K562 (cell line): Measurements from ENCODE around the gene CEP192. TPM values are rescaled to one million over a fixed set of nuclear protein-coding genes. Genes with fewer than 3 reads are reported as not detected.

Experiments used
- ATAC-seq: fragments of 200-7000 bp; cut with Tn5 transposase; 3 replicates; pipeline ENCODE4 v1.9.1; 2020; ENCODE audit warnings: moderate library complexity
- BruUV-seq: library from RNA; stranded (reverse); fragments of 400-500 nt; replicated peaks from 2 replicates; lab custom pipeline; 2021; lab: Mats Ljungman, UMichigan
- CTCF ChIA-PET: fragments of 300-600 bp; formaldehyde crosslinking; extraction: SDS; loops from one replicate; lab custom pipeline; 2021; ENCODE audit warnings: low intra/inter-chr PET ratio; lab: Yijun Ruan, JAX
- POLR2A ChIA-PET: fragments of 300-600, 350-650 bp; sonication (Branson Sonifier 250); formaldehyde crosslinking; extraction: SDS; loops from one replicate; lab custom pipeline; 2021; ENCODE audit warnings: antibody characterized with exemption, inconsistent platforms; lab: Yijun Ruan, JAX
- DNase-seq, 4 experiments: peaks; one replicate each; pipeline versions ENCODE4 v3.0.0 to v3.0.0-alpha.2; 2011 to 2018; ENCODE audit warnings: low spot score in 3 of 4, mixed read lengths in 3 of 4; ENCODE audit errors: extremely low read depth in 1 of 4
- FAIRE-seq: peaks from 2 replicates; lab custom pipeline; 2011; peaks lifted over from hg19 to GRCh38; lab: Jason Lieb, UNC
- H2AFZ ChIP-seq: 2 replicates; pipeline ENCODE4 v1.6.0; 2011; ENCODE audit warnings: low read depth, low read length, control low read depth, inconsistent platforms
- H3K27ac ChIP-seq: fragments of 200-600 bp; 3 replicates; pipeline ENCODE4 v1.8.0; 2011; ENCODE audit warnings: low read depth, mild to moderate bottlenecking, control low read depth, inconsistent platforms, low read length, moderate library complexity, mixed read lengths; ENCODE audit errors: extremely low read depth
- H3K27me3 ChIP-seq, 2 experiments: fragments of 300-600 bp in 1 of 2; 2 replicates in 1 of 2; 3 replicates in 1 of 2; pipeline versions ENCODE4 v1.6.0 to v1.8.0; 2011; ENCODE audit warnings: inconsistent platforms in 2 of 2, low read length in 2 of 2, mild to moderate bottlenecking in 1 of 2, mixed read lengths in 1 of 2, moderate library complexity in 1 of 2; ENCODE audit not compliant: control insufficient read depth in 2 of 2, insufficient read depth in 2 of 2
- H3K36me3 ChIP-seq: fragments of 300-600 bp; 3 replicates; pipeline ENCODE4 v1.8.0; 2011; ENCODE audit warnings: mild to moderate bottlenecking, low read length, inconsistent platforms; ENCODE audit not compliant: control insufficient read depth, insufficient read depth
- H3K4me1 ChIP-seq, 2 experiments: fragments of 200-600 bp in 1 of 2; replicated peaks in 1 of 2; 2 replicates in 1 of 2; 3 replicates in 1 of 2; pipeline versions ENCODE4 v1.5.1 to v1.8.0; 2011; ENCODE audit warnings: inconsistent platforms in 2 of 2, low read length in 2 of 2, mild to moderate bottlenecking in 1 of 2, mixed read lengths in 1 of 2, moderate library complexity in 1 of 2; ENCODE audit not compliant: control insufficient read depth in 2 of 2, insufficient read depth in 2 of 2
- H3K4me2 ChIP-seq: 2 replicates; pipeline ENCODE4 v1.6.1; 2011; ENCODE audit warnings: low read length, control low read depth, inconsistent platforms, mixed read lengths; ENCODE audit not compliant: insufficient read depth
- H3K4me3 ChIP-seq: fragments of 200-600 bp; sonication (generic), shearing (Covaris generic); 2 replicates; pipeline ENCODE4 v1.5.1; 2016; ENCODE audit warnings: control low read depth, inconsistent platforms
- H3K79me2 ChIP-seq: fragments of 200-600 bp; 3 replicates; pipeline ENCODE4 v1.8.0; 2011; ENCODE audit warnings: low read length, inconsistent platforms; ENCODE audit not compliant: control insufficient read depth, insufficient read depth
- H3K9ac ChIP-seq, 2 experiments: 2 replicates each; pipeline versions ENCODE4 v1.6.0 to v1.6.1; 2011; ENCODE audit warnings: low read depth in 2 of 2, low read length in 2 of 2, control low read depth in 1 of 2, inconsistent platforms in 1 of 2, mild to moderate bottlenecking in 1 of 2, mixed read lengths in 1 of 2; ENCODE audit not compliant: insufficient read depth in 1 of 2
- H3K9me1 ChIP-seq: one replicate; pipeline ENCODE4 v1.6.0; 2011; ENCODE audit warnings: inconsistent platforms, mild to moderate bottlenecking, low read length, moderate library complexity; ENCODE audit not compliant: control insufficient read depth, insufficient read depth
- H3K9me3 ChIP-seq: replicated peaks from 2 replicates; pipeline ENCODE4 v1.5.1; 2011; ENCODE audit warnings: low read depth, low read length, inconsistent platforms; ENCODE audit not compliant: control insufficient read depth, insufficient read depth
- H4K20me1 ChIP-seq: replicated peaks from 2 replicates; pipeline ENCODE4 v1.6.1; 2011; ENCODE audit warnings: low read length, inconsistent platforms, mixed read lengths; ENCODE audit not compliant: control insufficient read depth, insufficient read depth
- CLOCK ChIP-seq: fragments of 250-450 bp; sonication (Bioruptor Pico); IDR thresholded peaks from 2 replicates; pipeline ENCODE4 v1.4.0; 2020; ENCODE audit warnings: mild to moderate bottlenecking, moderate library complexity, borderline replicate concordance
- MYBL2 ChIP-seq, 2 experiments: fragments of 450-650 bp in 1 of 2; sonication (generic) in 1 of 2; formaldehyde crosslinking in 1 of 2; IDR thresholded peaks; 2 replicates each; pipeline versions ENCODE4 v1.6.1 to v1.8.1; 2017 to 2022; ENCODE audit warnings: borderline replicate concordance in 1 of 2, inconsistent platforms in 1 of 2, low read depth in 1 of 2, mild to moderate bottlenecking in 1 of 2, missing genetic modification reagents in 1 of 2, moderate library complexity in 1 of 2
- SMAD2 ChIP-seq: fragments of 150-350 bp; IDR thresholded peaks from 2 replicates; pipeline ENCODE4 v1.6.1; 2014; ENCODE audit warnings: low read depth, mild to moderate bottlenecking, low read length
- TEAD4 ChIP-seq, 2 experiments: sonication (generic) in 1 of 2; formaldehyde crosslinking in 1 of 2; IDR thresholded peaks; 2 replicates each; pipeline versions ENCODE4 v1.6.1 to v1.8.0; 2012 to 2022; ENCODE audit warnings: borderline replicate concordance in 1 of 2, inconsistent platforms in 1 of 2, low read length in 1 of 2, mild to moderate bottlenecking in 1 of 2, missing genetic modification reagents in 1 of 2
- XRCC3 ChIP-seq: fragments of 450-650 bp; IDR thresholded peaks from 2 replicates; pipeline ENCODE4 v1.6.1; 2017; ENCODE audit warnings: mild to moderate bottlenecking, moderate library complexity
- ZNF316 ChIP-seq: fragments of 450-650 bp; IDR thresholded peaks from 2 replicates; pipeline ENCODE4 v1.6.1; 2016
- ZNF436 ChIP-seq: fragments of 250-450, 450-650 bp; sonication (Bioruptor Pico); formaldehyde crosslinking; IDR thresholded peaks from 2 replicates; pipeline ENCODE4 v1.7.0; 2020; ENCODE audit warnings: mild to moderate bottlenecking
- WGBS: fragments of 100-300 bp; shearing (Covaris generic); methylation state at CpG from one replicate; pipeline ENCODE4 v1.1.6; 2016; ENCODE audit warnings: low coverage, mixed read lengths; ENCODE audit not compliant: insufficient coverage; ENCODE audit errors: missing lambda C conversion rate; 5-methylcytosine and 5-hydroxymethylcytosine counted together
- in situ Hi-C: fragments of 300-500 bp; cut with MboI; formaldehyde crosslinking; loops from 4 replicates; pipeline ENCODE4 v1.15.0; 2018; ENCODE audit warnings: inconsistent platforms, mixed read lengths
- intact Hi-C: fragments of 100-400 bp; cut with micrococcal nuclease; formaldehyde crosslinking; loops from 2 replicates; pipeline ENCODE4 v1.14.2; 2022
- polyA plus RNA-seq, 8 experiments: library from polyadenylated mRNA; depleted of rRNA in 4 of 8; stranded (reverse) in 5 of 8; unstranded in 3 of 8; fragments of >200 nt; fragmentation: Nextera tagmentation in 2 of 8; fragmentation: Illumina TruSeq in 1 of 8; extraction: Ambion mirVana in 2 of 8; extraction: Trizol in 1 of 8; gene quantifications; 2 replicates each; pipeline versions ENCODE4 v1.2.1 to v1.2.3, GENCODE V29; 2011 to 2014; ENCODE audit warnings: inconsistent platforms in 1 of 8, missing spikeins in 1 of 8
- total RNA-seq, 7 experiments: library from RNA; depleted of rRNA in 6 of 7; stranded (reverse); fragments of >200 nt in 6 of 7; fragmentation: Illumina TruSeq in 2 of 7; extraction: Trizol in 2 of 7; gene quantifications; 2 replicates each; pipeline versions ENCODE4 v1.2.1 to v1.2.3, GENCODE V29; 2011 to 2021; ENCODE audit warnings: low replicate concordance in 1 of 7

CEP192 gene
- total and polyA plus RNA-seq, 9 of the 15 experiments (the other 6 are each of a cell fraction or from before 2014, with no cell fraction given) = 14.4 to 54.4 (median 35.8) TPM

DNA sequence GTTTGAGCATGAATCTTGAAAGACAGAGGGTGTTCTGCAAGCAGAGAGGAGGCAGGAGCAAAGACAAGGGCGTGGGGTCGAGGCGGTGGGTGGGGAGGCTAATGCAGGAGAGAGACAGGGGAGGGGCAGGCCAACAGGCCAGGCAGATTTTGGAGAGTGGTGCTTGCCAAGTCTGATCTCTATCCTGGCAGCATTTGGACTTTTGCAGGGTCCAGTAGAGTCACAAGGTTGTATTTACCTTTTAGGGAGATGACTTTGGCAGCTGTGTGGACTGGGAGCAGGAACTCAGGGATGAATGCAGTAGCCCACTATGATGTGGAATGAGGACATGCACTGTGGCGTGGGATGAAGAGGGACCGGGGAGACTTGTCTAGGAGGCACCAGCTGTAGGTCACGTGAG lies 15.7 kb upstream of the CEP192 start:
- Histone ChIP-seq H3K4me2 (no peak overlapping the region), H3K79me2 (peaks cover 16% of the 10 kb centered on the region; the same call in 2 of the 3 replicates), H3K9me1 (no peaks in the 10 kb centered on the region), H3K9me3 (no peaks in the 10 kb centered on the region; the same call in 1 of the 2 replicates), H3K36me3 (peaks cover 79% of the 10 kb centered on the region), H3K4me1 (no peaks in the 10 kb centered on the region; a peak in 1 of 5 replicates), H3K27me3 (no peaks in the 10 kb centered on the region), H4K20me1 (no peaks in the 10 kb centered on the region), H3K27ac (no peak overlapping the region), H3K4me3 (no peak overlapping the region), H3K9ac (no peak overlapping the region), H2AFZ (no peak overlapping the region)
- in situ Hi-C loops (no loop called here), intact Hi-C loops (no loop called here)
- no TSS peak for BruUV-seq
- no peak for DNase-seq
- FAIRE-seq = no peak
- 93% methylated on average over 6 of the region's 6 CpGs for WGBS
- CTCF ChIA-PET = no interaction called here
- POLR2A ChIA-PET = interaction anchor here (0.9 to 2.7 kb wide), 4 partner anchors 10 to 27 kb away, joined by 3 to 16 read pairs (median 8); partner anchors contain the start of gene CEP192
- no peak for ATAC-seq
- TF ChIP-seq ZNF436 (CRISPR knock-in tag) (no peak), TEAD4 (IDR thresholded peaks at IDR 0.05; ENCODE audit: low read length) (no peak), TEAD4 (CRISPR knock-in tag; IDR thresholded peaks at IDR 0.05; ENCODE audit: borderline replicate concordance) (no peak), MYBL2 (IDR thresholded peaks at IDR 0.05; ENCODE audit: low read depth) (no peak), MYBL2 (CRISPR knock-in tag; IDR thresholded peaks at IDR 0.05; ENCODE audit: borderline replicate concordance) (no peak), CLOCK (CRISPR knock-in tag) (no peak), SMAD2 (no peak), XRCC3 (no peak), ZNF316 (no peak)
